CMK (cell line): Measurements from ENCODE around the gene SMPD3.

ENCODE experiments used
- DNase-seq: peaks from one replicate; pipeline ENCODE4 v3.0.0-alpha.2; 2010; ENCODE audit warnings: low read depth

The SMPD3 gene

DNA sequence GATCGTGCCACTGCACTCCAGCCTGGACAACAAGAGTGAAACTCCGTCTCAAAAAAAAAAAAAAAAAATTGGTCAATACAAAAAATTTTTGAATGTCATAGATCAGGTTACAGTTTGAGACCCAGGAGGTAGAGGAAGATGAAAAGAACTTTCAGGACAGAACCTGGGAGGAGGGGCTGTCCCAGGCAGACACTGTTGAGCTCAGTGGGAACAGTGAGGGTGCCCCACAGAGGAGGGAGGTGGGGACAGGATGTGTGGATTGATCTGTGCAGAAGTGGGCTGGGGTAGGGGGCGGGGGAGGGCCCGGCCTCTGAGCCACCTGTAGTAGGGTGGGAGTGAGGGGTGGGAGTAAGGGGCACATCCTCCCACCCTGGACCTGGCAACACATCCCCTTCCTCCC lies 79.1 kb downstream of the SMPD3 start:
- no peak for DNase-seq

DNA sequence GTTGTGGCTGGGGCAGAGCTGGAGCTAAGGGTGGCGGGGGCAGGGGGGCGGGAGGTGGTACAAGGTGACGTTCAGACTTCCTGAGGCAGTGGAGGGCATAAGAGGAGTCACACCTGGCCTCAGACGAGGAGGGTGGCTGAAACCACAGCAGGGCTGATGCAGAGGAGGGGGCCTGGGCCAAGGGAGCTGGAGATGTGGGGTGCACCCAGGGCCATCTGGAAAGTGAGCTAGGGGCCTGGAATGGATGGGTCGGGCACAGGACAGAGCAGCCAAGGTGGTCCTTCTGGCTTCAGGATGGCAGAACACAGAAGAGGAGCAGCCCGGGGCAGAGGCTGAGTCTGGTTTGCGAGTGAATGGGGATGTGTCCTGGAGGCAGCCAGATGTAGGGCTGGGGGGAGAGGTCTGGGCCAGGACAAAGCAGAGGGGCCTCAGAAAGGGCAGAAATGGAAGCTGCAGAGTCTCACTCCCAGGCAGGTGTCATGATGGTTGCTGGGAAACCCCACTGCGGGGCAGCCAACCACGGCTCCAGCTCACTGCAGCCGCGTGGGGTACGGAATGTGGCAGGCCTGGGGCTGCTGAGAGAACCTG lies 79.9 kb downstream of the SMPD3 start:
- DNase-seq = no peak

DNA sequence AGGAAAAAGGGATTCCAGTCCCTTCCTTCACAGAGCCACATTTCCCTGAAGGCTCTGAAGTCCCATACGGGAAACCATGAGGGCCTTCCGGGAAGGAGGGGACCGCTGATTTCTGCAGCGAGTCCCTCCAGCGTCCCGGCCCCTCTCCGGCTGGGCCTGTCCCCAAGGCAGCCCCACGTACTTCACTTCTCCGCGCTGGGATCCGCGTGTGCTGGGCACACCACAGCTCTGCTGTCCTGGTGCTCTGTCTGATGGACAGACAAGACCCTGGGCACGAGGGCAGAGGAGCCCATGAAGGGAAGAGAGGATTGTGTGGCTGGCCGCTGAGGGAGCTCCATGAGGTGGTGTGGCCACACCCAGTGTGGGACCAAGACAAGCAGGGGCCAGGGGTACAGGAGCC lies 80.4 kb downstream of the SMPD3 start:
- DNase-seq = no peak

GRCh38 chr16:68367440-68367839 lies 80.9 kb downstream of the SMPD3 start:
- DNase-seq = no peak

DNA sequence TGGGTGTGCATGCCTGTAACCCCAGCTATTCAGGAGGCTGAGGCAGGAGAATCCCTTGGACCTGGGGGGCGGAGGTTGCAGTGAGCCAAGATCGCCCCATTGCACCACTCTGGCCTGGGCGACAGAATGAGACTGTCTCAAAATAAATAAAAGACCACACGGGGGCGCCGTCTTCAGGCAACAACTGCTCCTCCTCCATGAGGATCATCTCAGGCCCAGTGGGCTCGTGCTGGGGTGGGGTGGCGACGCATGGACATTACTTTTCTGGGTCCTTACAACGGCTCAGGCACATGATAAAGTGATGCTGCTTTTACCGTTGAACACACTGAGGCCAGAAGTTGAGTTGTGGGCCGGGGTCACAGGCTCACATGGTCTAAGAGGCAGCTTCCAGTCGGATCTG lies 81.3 kb downstream of the SMPD3 start:
- no peak for DNase-seq

DNA sequence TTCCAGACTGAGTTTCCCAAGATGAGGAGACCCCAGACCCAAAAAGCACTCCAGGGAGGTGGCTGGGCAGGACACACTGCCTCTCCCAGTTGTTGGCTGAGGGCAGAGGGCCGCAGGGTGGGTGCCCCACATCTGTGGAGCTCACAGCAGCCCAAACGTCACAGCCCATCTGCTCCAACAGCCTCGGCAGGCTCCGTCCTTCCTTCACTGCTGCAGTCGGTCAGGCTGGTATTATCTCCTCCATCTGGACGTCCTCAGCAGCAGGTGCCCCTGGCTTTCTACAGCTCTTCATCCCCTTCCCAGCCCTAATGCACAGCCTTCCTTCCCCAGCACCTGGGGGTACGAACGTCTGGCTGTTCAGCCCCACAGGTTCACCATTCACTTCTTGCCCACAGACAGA lies 82.2 kb downstream of the SMPD3 start:
- DNase-seq = no peak

DNA sequence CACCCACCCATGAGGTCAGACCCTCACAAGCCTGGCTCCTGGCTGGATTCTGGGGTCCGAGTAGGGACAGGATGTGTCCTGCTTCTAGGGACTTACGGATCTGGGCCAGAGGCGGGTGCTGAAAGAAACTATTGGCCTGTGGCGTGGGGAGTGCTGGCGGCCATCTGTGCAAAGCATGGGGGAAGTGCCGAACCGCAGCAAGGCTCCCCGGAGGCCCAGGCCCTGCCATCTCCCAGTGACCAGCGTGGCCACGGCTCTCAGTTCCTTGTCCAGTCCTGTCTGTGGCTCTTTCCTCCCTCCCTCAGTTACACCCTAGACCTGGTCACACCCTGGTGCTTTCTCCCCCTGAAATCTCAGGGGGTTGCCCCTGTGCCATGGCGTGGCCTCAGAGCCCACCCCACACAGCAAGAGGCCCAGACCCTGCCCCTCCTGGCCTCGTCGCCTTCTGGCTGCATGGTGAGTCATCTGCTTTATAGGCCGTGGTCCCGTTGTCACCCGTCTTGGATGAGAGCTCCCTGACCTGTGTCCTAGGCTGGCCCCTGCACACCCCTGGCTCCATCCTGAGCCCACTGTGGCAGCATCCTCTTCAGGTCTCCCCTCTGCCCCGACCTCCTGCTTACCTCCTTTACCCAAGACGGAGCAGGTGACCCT lies 83.0 kb downstream of the SMPD3 start:
- no peak for DNase-seq

DNA sequence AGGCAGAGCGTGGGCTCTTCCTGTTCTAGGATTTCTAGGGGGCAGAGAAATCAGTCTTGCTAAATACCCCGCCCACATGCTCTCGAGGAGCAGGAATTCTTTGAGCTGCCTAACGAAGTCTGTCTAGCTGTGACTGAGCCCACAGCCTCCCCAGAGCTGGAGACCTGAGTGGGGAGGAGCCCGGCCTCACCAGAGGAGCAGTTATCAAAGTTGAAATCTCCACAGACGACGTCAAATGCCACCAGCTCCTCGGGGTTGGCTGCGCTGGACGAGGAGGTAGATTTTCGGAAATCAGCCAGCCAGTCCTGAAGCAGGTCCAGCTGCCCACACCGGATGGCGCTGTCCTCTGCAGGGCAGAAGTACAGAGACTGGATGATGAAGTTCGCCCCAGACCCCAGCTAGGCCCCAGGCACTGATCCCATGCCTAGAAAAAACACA lies 83.7 kb downstream of the SMPD3 start:
- DNase-seq = no peak

DNA sequence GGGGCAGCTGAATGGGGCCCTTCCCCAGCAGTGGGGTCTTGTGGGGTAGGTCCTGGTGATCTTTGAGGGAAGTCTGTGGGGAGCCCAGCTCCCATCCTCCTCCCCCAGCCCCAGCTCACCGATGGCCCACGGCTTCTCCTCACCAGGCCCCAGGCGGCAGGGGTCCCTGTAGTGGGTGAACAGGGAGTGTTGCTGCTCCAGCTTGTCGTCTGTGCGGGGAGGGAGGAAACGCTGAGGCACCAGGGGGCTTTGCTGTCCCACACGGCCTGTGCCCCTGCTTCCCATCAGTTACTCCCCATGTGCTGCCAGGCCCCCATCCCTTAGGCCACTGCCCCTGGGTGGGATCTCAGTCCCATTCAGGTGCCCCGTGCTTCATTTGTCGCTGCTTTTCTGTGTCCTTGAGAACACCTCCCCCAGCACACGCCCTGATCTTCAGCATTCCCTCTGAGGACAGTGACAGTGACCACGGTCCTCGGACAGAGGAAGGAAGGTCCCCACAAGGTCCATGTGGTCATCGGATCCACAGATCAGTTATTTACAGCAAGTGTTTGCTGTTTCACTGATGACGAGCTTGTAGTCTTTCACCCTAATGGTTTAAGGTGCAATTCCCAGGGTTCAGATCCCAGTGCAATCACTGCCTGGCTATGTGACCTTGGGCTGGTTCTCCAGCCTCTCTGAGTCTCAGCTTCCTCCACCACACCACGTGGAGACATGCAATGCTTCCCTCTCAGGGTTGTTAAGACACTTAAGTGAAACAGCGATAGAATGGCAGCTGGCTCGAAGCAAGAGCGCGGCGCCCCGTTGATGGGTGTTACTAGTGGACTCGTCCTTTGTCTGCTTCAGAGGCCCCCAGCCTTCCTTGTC lies 84.4 kb downstream of the SMPD3 start:
- DNase-seq = no peak

GRCh38 chr16:68362947-68363657 lies 85.2 kb downstream of the SMPD3 start:
- DNase-seq = no peak

- DNase-seq = no peak
Observed at GRCh38 chr16:68362262-68362913, 85.9 kb downstream of the SMPD3 start.

- DNase-seq = no peak
Observed at GRCh38 chr16:68361485-68361884, 86.8 kb downstream of the SMPD3 start.

- DNase-seq = no peak
Observed at GRCh38 chr16:68360956-68361355, 87.4 kb downstream of the SMPD3 start.

DNA sequence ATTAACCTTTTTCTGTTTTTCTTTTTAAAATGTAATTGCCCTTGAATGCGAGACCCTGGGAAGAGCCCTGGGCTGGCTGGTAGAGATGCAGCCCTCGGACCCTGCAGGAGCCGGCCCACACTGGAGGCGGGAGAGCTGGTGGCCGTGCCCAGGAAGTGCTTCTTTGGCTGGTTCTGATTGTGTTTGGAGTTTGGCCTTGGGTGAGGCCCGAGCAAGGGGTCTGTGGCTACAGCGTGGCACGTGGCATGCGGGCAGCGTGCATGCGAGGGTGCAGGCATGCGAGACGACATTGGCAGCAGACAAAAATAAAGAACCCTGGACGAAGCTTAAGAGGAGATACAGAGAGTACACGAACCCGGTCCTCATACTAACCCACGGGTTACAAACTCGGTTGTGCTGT lies 87.8 kb downstream of the SMPD3 start:
- DNase-seq = no peak

GRCh38 chr16:68359398-68360191 lies 88.7 kb downstream of the SMPD3 start:
- DNase-seq = no peak

- DNase-seq = no peak
Observed at GRCh38 chr16:68358951-68359350, 89.4 kb downstream of the SMPD3 start.

DNA sequence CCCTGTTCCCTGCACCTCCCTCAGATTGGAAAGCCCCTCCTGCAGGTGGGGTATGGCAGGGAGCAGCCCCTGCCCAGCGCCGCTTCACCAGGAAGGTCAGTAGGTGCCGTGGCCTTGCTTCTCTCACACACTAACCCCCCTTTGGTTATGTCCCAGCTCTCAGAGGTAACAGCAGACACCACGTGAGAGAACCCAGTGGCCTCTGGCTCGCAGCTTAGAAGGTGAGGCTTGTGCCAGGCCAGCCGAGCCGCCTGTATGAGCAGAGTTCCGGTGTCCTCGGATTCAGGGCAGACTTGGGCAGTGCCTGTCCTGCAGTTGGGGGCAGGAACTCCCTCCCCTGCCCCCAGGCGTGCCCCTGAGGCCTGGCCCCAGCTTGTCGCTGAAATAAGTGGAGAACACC lies 90.4 kb downstream of the SMPD3 start:
- no peak for DNase-seq

DNA sequence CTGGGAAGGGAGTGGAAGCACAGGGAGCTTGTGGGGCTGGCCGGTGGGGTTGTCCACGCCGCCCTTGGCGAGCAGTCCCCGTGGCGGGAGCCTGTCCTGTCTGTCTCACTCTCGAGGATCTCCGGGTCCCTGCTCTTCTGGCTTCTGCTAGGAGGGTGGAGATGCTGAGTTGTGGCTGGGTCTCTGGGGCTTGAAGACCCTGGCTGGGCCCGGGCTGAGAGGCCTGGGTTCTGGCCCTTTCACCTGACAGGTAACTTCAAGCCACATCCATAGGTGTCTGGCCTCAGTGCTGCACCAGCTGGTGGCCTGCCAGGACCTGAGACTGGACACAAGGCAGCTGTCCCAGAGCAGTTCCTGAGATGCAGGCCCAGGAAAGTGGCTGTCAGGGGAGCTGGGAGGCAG lies 90.8 kb downstream of the SMPD3 start:
- no peak for DNase-seq

GRCh38 chr16:68356919-68357286 lies 91.4 kb downstream of the SMPD3 start:
- DNase-seq = no peak

DNA sequence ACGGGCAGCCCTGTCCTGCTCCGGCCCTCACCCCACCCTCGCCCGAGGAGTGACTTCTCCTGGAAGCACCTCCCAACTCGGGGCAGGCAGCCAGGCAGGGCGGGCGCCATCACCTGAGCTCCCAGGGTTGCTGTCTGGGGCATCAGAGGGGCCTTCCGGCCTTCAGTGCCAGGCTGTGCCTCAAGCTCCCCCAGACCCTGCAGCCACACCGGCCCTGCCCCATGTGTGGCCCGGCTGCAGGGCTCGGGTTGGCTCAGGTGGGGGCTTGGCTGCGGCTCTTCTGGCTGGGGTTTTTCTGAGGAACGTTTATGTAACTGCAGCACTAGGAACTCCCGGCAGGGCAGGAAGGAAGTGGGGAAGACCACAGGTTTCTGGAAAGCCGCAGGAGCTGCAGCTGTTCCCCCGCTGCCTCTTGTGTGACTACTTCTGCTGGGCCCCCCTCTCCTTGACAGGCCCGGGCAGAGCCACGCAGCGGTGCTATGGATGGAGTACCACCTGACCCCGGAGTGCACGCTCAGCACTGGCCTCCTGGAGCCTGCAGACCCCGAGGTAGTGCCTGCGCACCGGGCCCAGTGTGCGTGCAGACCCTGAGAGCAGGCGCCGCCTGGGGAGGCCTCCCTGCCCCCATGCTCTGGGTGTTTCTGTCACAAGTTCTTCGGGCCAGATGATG lies 91.9 kb downstream of the SMPD3 start:
- peak; percentile 67 for DNase-seq
